Stimulated activated CD8-positive, alpha-beta memory T cell treated with anti-CD3 and anti-CD28 coated beads, Interleukin-15, amount 100 ng/mL, for 24 hours (primary cell): ENCODE data around the gene LRFN4.
A peak's percentile ranks its signal among the peaks of the same experiment; 100 is the strongest.

Source experiments
- DNase-seq: peaks from one replicate; pipeline ENCODE4 v3.0.0-alpha.2; 2020; ENCODE audit warnings: low read depth

The LRFN4 gene

GRCh38 chr11:66870616-66871520, 14.0 kb downstream of the LRFN4 start:
- no peak for DNase-seq

GRCh38 chr11:66871521-66871901, 14.6 kb downstream of the LRFN4 start:
- DNase-seq: no peak

- no peak for DNase-seq
These were observed 17.4 kb downstream of the LRFN4 start for GRCh38 chr11:66874232-66874631.

GRCh38 chr11:66875378-66875777, 18.5 kb downstream of the LRFN4 start:
- no peak for DNase-seq

- DNase-seq: no peak
These were observed 20.9 kb downstream of the LRFN4 start for GRCh38 chr11:66877588-66878385.

GRCh38 chr11:66878474-66878873, 21.6 kb downstream of the LRFN4 start:
- no peak for DNase-seq

GRCh38 chr11:66879000-66879399, 22.1 kb downstream of the LRFN4 start:
- no peak for DNase-seq

- no peak for DNase-seq
These were observed 22.7 kb downstream of the LRFN4 start for GRCh38 chr11:66879583-66879982.

GRCh38 chr11:66879999-66880398, 23.1 kb downstream of the LRFN4 start:
- no peak for DNase-seq

GRCh38 chr11:66880496-66881450, 23.9 kb downstream of the LRFN4 start:
- no peak for DNase-seq

- DNase-seq: no peak
These were observed 24.6 kb downstream of the LRFN4 start for GRCh38 chr11:66881451-66881835.

GRCh38 chr11:66881927-66882452, 25.1 kb downstream of the LRFN4 start:
- DNase-seq: no peak

- no peak for DNase-seq
These were observed 25.7 kb downstream of the LRFN4 start for GRCh38 chr11:66882561-66883015.

GRCh38 chr11:66883016-66883965, 26.4 kb downstream of the LRFN4 start:
- peak; percentile 37 for DNase-seq

GRCh38 chr11:66884443-66884842, 27.6 kb downstream of the LRFN4 start:
- no peak for DNase-seq

GRCh38 chr11:66885469-66885868, 28.6 kb downstream of the LRFN4 start:
- no peak for DNase-seq

GRCh38 chr11:66885950-66886440, 29.1 kb downstream of the LRFN4 start:
- DNase-seq: no peak

- DNase-seq: no peak
These were observed 29.9 kb downstream of the LRFN4 start for GRCh38 chr11:66886671-66887221.

GRCh38 chr11:66887526-66887925, 30.7 kb downstream of the LRFN4 start:
- no peak for DNase-seq

GRCh38 chr11:66888282-66888681, 31.4 kb downstream of the LRFN4 start:
- no peak for DNase-seq
